ENCODE measurements around the gene CRYBG3. TPM values are rescaled to one million over a fixed set of nuclear protein-coding genes. Genes with fewer than 3 reads are reported as not detected.

Gene CRYBG3
- polyA plus RNA-seq, 1 donor (not counting 4 experiments of a cell fraction or from before 2014, with no cell fraction given): 6.9 TPM

GRCh38 chr3:97820780-97821179 is 1.0 kb upstream of the CRYBG3 start:
- DNase-seq (ENCODE audit: low read depth, low spot score) (no peak), FAIRE-seq (no peak)
- Histone ChIP-seq H3K4me3 (ENCODE audit: control insufficient read depth in 2 of 3, extremely low read depth in 1 of 3, insufficient read depth in 2 of 3, low read depth in 1 of 3, low read length in 3 of 3) (peak overlapping the region in 1 of 3 experiments; percentile 93), H3K27me3 (ENCODE audit: control insufficient read depth, extremely low read depth, insufficient read depth, low read length) (no peaks in the 10 kb centered on the region), H3K27ac (ENCODE audit: control insufficient read depth, insufficient read depth, low read length) (no peak overlapping the region), H2AFZ (ENCODE audit: control insufficient read depth, low read length) (no peak overlapping the region), H3K9ac (ENCODE audit: control insufficient read depth, extremely low read depth, insufficient read depth, low read length) (no peak overlapping the region), H4K20me1 (ENCODE audit: control insufficient read depth, extremely low read depth, insufficient read depth, low read length) (no peaks in the 10 kb centered on the region), H3K36me3 (ENCODE audit: control insufficient read depth in 2 of 2, extremely low read depth in 1 of 2, insufficient read depth in 2 of 2, low read length in 2 of 2) (no peaks in the 10 kb centered on the region), H3K4me1 (ENCODE audit: control insufficient read depth, extremely low read depth, insufficient read depth, low read length) (peaks cover 16% of the 10 kb centered on the region), H3K9me3 (ENCODE audit: control insufficient read depth, low read depth, low read length) (no peaks in the 10 kb centered on the region), H3K4me2 (ENCODE audit: control insufficient read depth, extremely low read depth, insufficient read depth, low read depth, low read length) (peak overlapping the region; percentile 93), H3K79me2 (ENCODE audit: control insufficient read depth, insufficient read depth, low read length) (peaks cover 18% of the 10 kb centered on the region), H3K9me1 (ENCODE audit: control insufficient read depth, extremely low read depth, insufficient read depth, low read length) (no peaks in the 10 kb centered on the region)
- TF ChIP-seq CTCF (optimal IDR thresholded peaks at IDR 0.05 in 1 of 3, IDR thresholded peaks at IDR 0.05 in 1 of 3, conservative IDR thresholded peaks at IDR 0.05 in 1 of 3; ENCODE audit: extremely low read depth in 1 of 3, insufficient read depth in 2 of 3, low read length in 3 of 3): no peak
- dilution Hi-C loops (cut with MboI; ENCODE audit: extremely low pct_ligation_motif_present, low sequenced_read_pairs): no loop called here

- no peak for FAIRE-seq
- H3K9me1 ChIP-seq (ENCODE audit: control insufficient read depth, extremely low read depth, insufficient read depth, low read length): no peaks in the 10 kb centered on the region
- H3K4me1 ChIP-seq (ENCODE audit: control insufficient read depth, extremely low read depth, insufficient read depth, low read length): peaks cover 15% of the 10 kb centered on the region
- H3K9me3 ChIP-seq (ENCODE audit: control insufficient read depth, low read depth, low read length): no peaks in the 10 kb centered on the region
- DNase-seq (ENCODE audit: low read depth, low spot score): no peak
- dilution Hi-C loops (cut with MboI; ENCODE audit: extremely low pct_ligation_motif_present, low sequenced_read_pairs): no loop called here
- no peak for TF ChIP-seq EZH2 (IDR thresholded peaks at IDR 0.05; ENCODE audit: low read length)
- no peak for TF ChIP-seq CTCF (optimal IDR thresholded peaks at IDR 0.05 in 1 of 3, IDR thresholded peaks at IDR 0.05 in 1 of 3, conservative IDR thresholded peaks at IDR 0.05 in 1 of 3; ENCODE audit: extremely low read depth in 1 of 3, insufficient read depth in 2 of 3, low read length in 3 of 3)
- H3K9ac ChIP-seq (ENCODE audit: control insufficient read depth, extremely low read depth, insufficient read depth, low read length): peak overlapping the region; percentile 86
- no peaks in the 10 kb centered on the region for H3K27me3 ChIP-seq (ENCODE audit: control insufficient read depth, extremely low read depth, insufficient read depth, low read length)
- H3K27ac ChIP-seq (ENCODE audit: control insufficient read depth, insufficient read depth, low read length): no peak overlapping the region
- H3K36me3 ChIP-seq (ENCODE audit: control insufficient read depth in 2 of 2, extremely low read depth in 1 of 2, insufficient read depth in 2 of 2, low read length in 2 of 2): no peaks in the 10 kb centered on the region
- H4K20me1 ChIP-seq (ENCODE audit: control insufficient read depth, extremely low read depth, insufficient read depth, low read length): no peaks in the 10 kb centered on the region
- H3K79me2 ChIP-seq (ENCODE audit: control insufficient read depth, insufficient read depth, low read length): peaks cover 20% of the 10 kb centered on the region
- H3K4me3 ChIP-seq (ENCODE audit: control insufficient read depth in 2 of 3, extremely low read depth in 1 of 3, insufficient read depth in 2 of 3, low read depth in 1 of 3, low read length in 3 of 3): peak overlapping the region; percentile 86 to 93 (median 93)
- peak overlapping the region; percentile 93 for H3K4me2 ChIP-seq (ENCODE audit: control insufficient read depth, extremely low read depth, insufficient read depth, low read depth, low read length)
- H2AFZ ChIP-seq (ENCODE audit: control insufficient read depth, low read length): peak overlapping the region; percentile 97
Observed at GRCh38 chr3:97821287-97821773, 481 bp upstream of the CRYBG3 start.
